OCI-LY3 (cell line): ENCODE measurements around the gene TRIM60.
"Not testable (repeated sequence)": the region's sequence is repeated elsewhere in the genome, so short reads cannot be mapped to it uniquely, and the experiment has no call there.

Source experiments
- H2AFZ ChIP-seq: fragments of 200-600, 300-600 bp; shearing (Covaris generic); 2 replicates; pipeline ENCODE4 v1.6.0; 2014; ENCODE audit warnings: antibody characterized with exemption, low read depth, low read length
- H3K27ac ChIP-seq: fragments of 200-600, 300-600 bp; sonication (generic); 2 replicates; pipeline ENCODE4 v1.5.1; 2014; ENCODE audit warnings: mild to moderate bottlenecking, low read length, moderate library complexity, mixed read lengths
- H3K27me3 ChIP-seq: fragments of 200-600, 300-600 bp; sonication (generic); 2 replicates; pipeline ENCODE4 v1.6.1; 2014; ENCODE audit warnings: low read depth, low read length, mixed read lengths
- H3K36me3 ChIP-seq: fragments of 200-600, 300-600 bp; sonication (generic); replicated peaks from 2 replicates; pipeline ENCODE3; 2014; ENCODE audit warnings: low read depth, low read length, mixed read lengths
- H3K4me1 ChIP-seq: fragments of 300-600, 200-600 bp; sonication (generic); 2 replicates; pipeline ENCODE4 v1.6.1; 2014; ENCODE audit warnings: low read length, mixed read lengths
- H3K4me2 ChIP-seq: fragments of 200-600, 300-600 bp; sonication (generic); 2 replicates; pipeline ENCODE4 v1.6.1; 2014; ENCODE audit warnings: low read length, mixed read lengths
- H3K4me3 ChIP-seq: fragments of 300-600, 200-600 bp; sonication (generic); 2 replicates; pipeline ENCODE4 v1.5.1; 2014; ENCODE audit warnings: antibody characterized with exemption, mild to moderate bottlenecking, low read length, moderate library complexity
- H3K79me2 ChIP-seq: fragments of 300-600, 200-600 bp; shearing (Covaris generic); 2 replicates; pipeline ENCODE4 v1.6.1; 2014; ENCODE audit warnings: mild to moderate bottlenecking, low read length, mixed read lengths
- H3K9ac ChIP-seq: fragments of 300-600, 200-600 bp; shearing (Covaris generic); 2 replicates; pipeline ENCODE4 v1.6.0; 2014; ENCODE audit warnings: mild to moderate bottlenecking, low read length, moderate library complexity
- H3K9me3 ChIP-seq: fragments of 200-600, 300-600 bp; shearing (Covaris generic); 2 replicates; pipeline ENCODE4 v1.6.1; 2014; ENCODE audit warnings: low read length, mixed read lengths; ENCODE audit not compliant: insufficient read depth
- H4K20me1 ChIP-seq: fragments of 200-600, 300-600 bp; sonication (generic); 2 replicates; pipeline ENCODE4 v1.6.1; 2016; ENCODE audit warnings: low read length, mixed read lengths; ENCODE audit not compliant: insufficient read depth
- EZH2phosphoT487 ChIP-seq: fragments of 200-600 bp; shearing (Covaris generic); IDR thresholded peaks from 2 replicates; pipeline ENCODE4 v1.6.1; 2018; ENCODE audit warnings: antibody characterized with exemption, mixed run types, low read depth
- TF ChIP-seq, protein P1 (sequence below): fragments of 200-600, 300-600 bp; sonication (generic); IDR thresholded peaks from 2 replicates; pipeline ENCODE4 v1.5.1; 2014; ENCODE audit warnings: antibody characterized with exemption, low read length, low read depth

TRIM60 gene

DNA sequence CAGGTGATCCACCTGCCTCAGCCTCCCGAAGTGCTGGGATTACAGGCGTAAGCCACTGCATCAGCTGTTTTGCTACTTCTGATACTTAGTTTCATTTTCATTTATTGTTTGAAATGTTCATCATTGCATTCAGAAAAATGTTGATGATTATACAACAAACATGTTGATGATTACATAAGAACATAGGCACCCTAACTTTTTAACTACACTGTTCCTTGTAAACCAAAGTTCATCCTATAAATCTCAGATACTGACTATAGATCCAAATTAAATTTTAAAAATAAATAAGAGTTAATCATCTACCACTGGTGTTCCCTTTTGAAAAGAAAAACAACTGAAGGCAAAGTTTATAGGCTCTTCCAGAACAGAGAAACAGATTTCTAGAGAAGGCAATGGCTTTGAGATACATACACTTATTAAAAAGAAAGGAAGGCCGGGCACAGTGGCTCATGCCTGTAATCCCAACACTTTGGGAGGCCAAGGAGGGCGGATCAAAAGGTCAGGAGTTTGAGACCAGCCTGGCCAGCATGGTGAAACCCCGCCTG lies 45.3 kb downstream of the TRIM60 start:
- TF ChIP-seq EZH2phosphoT487 = no peak
- TF ChIP-seq, protein P1, sequence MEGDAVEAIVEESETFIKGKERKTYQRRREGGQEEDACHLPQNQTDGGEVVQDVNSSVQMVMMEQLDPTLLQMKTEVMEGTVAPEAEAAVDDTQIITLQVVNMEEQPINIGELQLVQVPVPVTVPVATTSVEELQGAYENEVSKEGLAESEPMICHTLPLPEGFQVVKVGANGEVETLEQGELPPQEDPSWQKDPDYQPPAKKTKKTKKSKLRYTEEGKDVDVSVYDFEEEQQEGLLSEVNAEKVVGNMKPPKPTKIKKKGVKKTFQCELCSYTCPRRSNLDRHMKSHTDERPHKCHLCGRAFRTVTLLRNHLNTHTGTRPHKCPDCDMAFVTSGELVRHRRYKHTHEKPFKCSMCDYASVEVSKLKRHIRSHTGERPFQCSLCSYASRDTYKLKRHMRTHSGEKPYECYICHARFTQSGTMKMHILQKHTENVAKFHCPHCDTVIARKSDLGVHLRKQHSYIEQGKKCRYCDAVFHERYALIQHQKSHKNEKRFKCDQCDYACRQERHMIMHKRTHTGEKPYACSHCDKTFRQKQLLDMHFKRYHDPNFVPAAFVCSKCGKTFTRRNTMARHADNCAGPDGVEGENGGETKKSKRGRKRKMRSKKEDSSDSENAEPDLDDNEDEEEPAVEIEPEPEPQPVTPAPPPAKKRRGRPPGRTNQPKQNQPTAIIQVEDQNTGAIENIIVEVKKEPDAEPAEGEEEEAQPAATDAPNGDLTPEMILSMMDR = no peak
- Histone ChIP-seq H3K27me3 (no peaks in the 10 kb centered on the region), H3K9me3 (no peaks in the 10 kb centered on the region), H2AFZ (no peak overlapping the region), H3K27ac (no peak overlapping the region), H3K79me2 (no peaks in the 10 kb centered on the region), H3K4me3 (no peak overlapping the region), H3K4me2 (no peak overlapping the region), H4K20me1 (no peaks in the 10 kb centered on the region), H3K36me3 (peaks cover 19% of the 10 kb centered on the region), H3K9ac (no peak overlapping the region), H3K4me1 (peaks cover 10% of the 10 kb centered on the region)

DNA sequence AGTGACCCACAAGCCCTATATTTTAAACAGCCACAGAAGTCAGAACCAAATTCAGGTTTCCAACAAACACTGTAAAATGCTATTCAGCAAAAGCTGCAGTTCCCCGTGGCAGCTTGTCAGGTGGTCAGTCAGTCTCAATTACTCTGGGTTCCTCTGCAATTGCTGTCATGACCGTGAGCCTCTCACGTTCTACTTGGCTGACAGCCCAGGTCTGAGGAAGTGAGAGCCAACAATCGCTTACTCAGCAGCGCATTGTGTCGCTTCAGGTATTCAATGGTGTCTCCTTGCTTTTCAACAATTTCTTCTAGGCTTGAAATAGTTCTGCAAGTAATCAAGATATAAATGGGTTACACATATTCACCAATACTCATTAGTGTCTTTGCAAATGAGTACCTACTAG lies 47.7 kb downstream of the TRIM60 start:
- no peak overlapping the region for H3K27ac ChIP-seq
- H3K79me2 ChIP-seq = no peaks in the 10 kb centered on the region
- no peak for TF ChIP-seq EZH2phosphoT487
- TF ChIP-seq, protein P1 = no peak
- peaks cover 10% of the 10 kb centered on the region for H3K4me1 ChIP-seq
- H3K9ac ChIP-seq = no peak overlapping the region
- no peaks in the 10 kb centered on the region for H3K27me3 ChIP-seq
- no peak overlapping the region for H2AFZ ChIP-seq
- no peaks in the 10 kb centered on the region for H4K20me1 ChIP-seq
- H3K9me3 ChIP-seq = no peaks in the 10 kb centered on the region
- no peak overlapping the region; the same call in 1 of the 2 replicates for H3K4me2 ChIP-seq
- H3K36me3 ChIP-seq = peaks cover 17% of the 10 kb centered on the region
- no peak overlapping the region for H3K4me3 ChIP-seq

DNA sequence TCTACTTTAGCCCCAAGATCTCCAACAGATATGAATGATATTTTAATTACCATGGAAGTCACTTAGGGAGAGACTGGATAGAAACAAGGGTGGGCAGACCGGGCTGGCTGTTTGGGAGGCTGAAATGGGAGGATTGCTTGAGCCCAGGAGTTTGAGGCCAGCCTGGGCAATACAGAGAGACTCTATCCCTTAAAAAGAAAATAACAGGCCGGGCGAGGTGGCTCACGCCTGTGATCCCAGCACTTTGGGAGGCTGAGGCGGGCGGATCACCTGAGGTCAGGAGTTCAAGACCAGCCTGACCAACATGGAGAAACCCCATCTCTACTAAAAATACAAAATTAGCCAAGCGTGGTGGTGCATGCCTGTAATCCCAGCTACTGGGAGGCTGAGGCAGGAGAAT lies 53.0 kb downstream of the TRIM60 start:
- H3K27ac ChIP-seq, H3K9ac ChIP-seq, H3K4me3 ChIP-seq, H3K4me1 ChIP-seq, H3K4me2 ChIP-seq, H3K79me2 ChIP-seq, H3K9me3 ChIP-seq, H4K20me1 ChIP-seq, H3K27me3 ChIP-seq, H2AFZ ChIP-seq: not testable (repeated sequence)
- peaks cover 31% of the 10 kb centered on the region for H3K36me3 ChIP-seq

DNA sequence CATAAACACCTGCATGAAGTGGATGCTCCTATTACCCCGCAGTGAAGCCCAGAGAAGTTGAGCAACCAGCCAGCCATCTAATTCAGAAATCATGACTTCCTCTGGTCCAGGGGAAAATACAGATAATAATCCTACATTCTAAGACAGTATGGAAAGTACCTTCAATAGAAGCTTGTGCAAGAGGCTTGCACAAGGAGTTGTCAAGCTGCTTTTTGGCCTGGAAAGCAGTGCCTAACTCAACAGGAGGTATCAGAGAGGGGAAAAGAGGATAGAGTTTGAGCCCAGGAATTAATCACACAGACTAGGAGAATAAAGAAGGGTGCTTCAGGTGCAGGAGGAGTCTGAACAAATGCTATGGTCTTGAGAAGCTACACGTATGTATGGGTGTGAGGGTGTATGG lies 54.1 kb downstream of the TRIM60 start:
- Histone ChIP-seq H4K20me1 (no peaks in the 10 kb centered on the region), H3K9ac (no peak overlapping the region), H3K4me3 (no peak overlapping the region), H2AFZ (no peak overlapping the region), H3K4me1 (no peaks in the 10 kb centered on the region), H3K4me2 (no peak overlapping the region), H3K27ac (no peak overlapping the region), H3K36me3 (peaks cover 35% of the 10 kb centered on the region), H3K79me2 (no peaks in the 10 kb centered on the region), H3K9me3 (no peaks in the 10 kb centered on the region), H3K27me3 (no peaks in the 10 kb centered on the region)
- TF ChIP-seq, protein P1 = no peak
- no peak for TF ChIP-seq EZH2phosphoT487

DNA sequence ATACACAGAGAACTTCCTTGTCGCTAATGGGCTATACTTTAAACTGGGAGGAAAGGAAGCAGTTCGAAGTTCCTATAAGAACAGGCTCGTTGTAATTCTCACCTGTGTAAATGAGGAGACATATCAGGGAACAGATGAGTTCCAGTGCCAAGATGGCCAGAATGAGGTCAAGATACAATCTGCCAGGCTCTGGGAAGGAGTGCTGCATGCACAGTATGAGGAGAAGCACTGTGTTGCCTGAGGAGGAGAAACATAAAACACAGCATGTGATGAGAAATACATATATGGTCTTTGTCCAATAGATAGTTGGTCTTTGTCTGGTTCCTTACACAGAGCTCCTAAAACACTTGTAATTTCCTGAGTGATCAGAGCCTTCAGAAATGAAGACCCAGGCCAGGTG lies 56.6 kb downstream of the TRIM60 start:
- TF ChIP-seq EZH2phosphoT487 = no peak
- TF ChIP-seq, protein P1 = no peak
- Histone ChIP-seq H3K79me2 (no peaks in the 10 kb centered on the region), H3K4me2 (no peak overlapping the region), H3K36me3 (peaks cover 42% of the 10 kb centered on the region), H3K27ac (no peak overlapping the region), H3K9me3 (no peaks in the 10 kb centered on the region), H3K4me3 (no peak overlapping the region), H2AFZ (no peak overlapping the region), H3K4me1 (no peaks in the 10 kb centered on the region), H3K27me3 (no peaks in the 10 kb centered on the region), H4K20me1 (no peaks in the 10 kb centered on the region), H3K9ac (no peak overlapping the region)
